Fibroblast of skin of left quadriceps (primary cell): ENCODE measurements around the gene ROBO3.

ENCODE experiments used
- DNase-seq, 2 experiments: peaks; one replicate each; pipeline ENCODE4 v3.0.0-alpha.2; 2013; ENCODE audit warnings: low read depth in 2 of 2

ROBO3 gene

GRCh38 chr11:124875943-124876817 lies 10.9 kb downstream of the ROBO3 start:
- DNase-seq: peak; percentile 90 to 91

DNA sequence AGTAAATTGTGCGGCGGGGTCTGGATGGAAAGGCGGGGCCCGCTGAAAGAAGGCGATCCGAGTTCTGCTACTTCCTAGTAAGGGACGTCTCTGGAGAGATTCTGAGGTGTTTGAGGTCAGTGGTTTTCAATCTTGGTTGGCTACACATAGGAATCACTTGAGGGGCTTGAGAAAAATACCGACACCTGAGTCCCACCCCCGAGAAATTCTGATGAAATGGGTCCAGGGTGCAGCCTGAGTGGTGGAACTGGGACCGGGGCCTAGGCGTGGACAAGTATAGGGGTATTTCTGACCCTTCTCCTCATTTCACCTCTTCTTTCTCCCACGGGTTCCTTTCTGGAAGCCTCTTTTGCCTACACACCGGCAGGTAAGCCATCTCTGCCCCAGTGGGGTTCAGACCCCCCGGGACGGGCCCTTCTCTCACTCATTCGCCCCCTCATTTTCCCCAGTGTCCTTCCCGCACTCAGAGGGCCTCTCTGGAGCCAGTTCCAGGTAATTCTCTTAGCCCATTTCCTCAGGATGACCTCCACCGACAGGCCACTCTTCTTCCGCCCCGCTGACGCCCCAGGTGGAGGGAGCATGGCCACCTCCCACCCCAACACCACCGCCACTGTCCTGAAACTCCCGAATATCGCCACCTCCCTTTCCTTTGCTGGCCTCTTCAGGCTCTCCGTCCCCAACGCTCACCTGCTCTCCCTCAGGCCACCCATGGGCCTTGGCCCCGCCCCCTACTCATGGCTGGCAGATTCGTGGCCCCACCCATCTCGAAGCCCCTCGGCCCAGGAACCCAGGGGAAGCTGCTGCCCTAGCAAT lies 11.8 kb downstream of the ROBO3 start:
- DNase-seq: no peak

GRCh38 chr11:124877631-124877909 lies 12.3 kb downstream of the ROBO3 start:
- no peak for DNase-seq

DNA sequence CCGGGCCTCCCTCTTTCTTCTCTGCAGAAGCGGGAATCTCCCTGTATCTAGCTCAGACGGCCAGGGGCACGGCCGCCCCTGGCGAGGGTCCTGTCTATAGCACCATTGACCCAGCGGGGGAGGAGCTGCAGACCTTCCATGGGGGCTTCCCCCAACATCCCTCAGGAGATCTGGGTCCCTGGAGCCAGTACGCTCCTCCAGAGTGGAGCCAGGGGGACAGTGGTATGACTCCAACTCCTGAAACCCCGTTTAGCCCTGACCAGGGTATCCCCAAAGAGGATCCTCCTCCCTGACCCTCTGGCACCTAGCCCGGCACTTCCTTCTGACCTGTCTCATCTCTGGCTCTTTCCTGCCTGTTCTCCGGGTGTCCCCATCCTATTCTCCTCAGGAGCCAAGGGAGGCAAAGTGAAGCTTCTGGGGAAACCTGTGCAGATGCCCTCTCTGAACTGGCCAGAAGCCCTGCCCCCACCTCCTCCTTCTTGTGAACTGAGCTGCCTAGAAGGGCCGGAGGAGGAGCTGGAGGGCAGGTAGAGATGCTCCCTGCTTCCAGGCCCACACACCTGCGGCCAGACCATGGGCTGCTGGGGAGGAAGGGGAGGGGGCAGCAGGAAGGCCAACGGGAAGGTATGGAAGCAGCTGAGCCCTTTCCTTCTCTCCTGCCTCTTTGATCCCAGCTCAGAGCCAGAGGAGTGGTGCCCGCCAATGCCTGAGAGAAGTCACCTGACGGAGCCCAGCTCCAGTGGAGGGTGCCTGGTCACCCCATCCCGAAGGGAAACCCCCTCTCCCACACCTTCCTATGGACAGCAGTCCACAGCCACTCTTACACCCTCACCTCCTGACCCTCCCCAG lies 12.9 kb downstream of the ROBO3 start:
- no peak for DNase-seq

GRCh38 chr11:124878759-124879492 lies 13.7 kb downstream of the ROBO3 start:
- DNase-seq: no peak

GRCh38 chr11:124879493-124880289 lies 14.5 kb downstream of the ROBO3 start:
- DNase-seq: no peak

GRCh38 chr11:124880290-124880611 lies 15.0 kb downstream of the ROBO3 start:
- no peak for DNase-seq

GRCh38 chr11:124880958-124881357 lies 15.7 kb downstream of the ROBO3 start:
- no peak for DNase-seq

GRCh38 chr11:124882339-124883071 lies 17.3 kb downstream of the ROBO3 start:
- DNase-seq: no peak

DNA sequence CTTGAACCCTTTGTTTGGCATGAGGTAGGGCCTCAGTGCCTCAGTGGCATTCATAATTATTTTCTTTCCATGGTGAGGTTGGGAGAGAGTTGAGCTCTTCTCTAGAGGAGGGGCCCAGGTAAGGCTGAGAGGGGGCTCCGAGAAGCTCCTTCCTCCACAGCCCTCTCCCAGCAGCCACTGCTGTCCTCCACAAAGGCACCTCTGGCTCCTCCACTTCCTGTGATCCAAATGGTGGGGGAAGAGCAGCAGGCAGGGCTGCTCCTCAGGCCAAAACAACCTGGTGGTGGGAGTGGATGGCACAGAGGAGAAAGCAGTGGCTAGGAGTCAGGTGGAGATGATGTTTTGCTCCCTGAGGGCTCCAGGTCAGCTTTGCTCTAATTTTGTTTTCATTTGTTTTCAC lies 19.1 kb downstream of the ROBO3 start:
- no peak for DNase-seq

DNA sequence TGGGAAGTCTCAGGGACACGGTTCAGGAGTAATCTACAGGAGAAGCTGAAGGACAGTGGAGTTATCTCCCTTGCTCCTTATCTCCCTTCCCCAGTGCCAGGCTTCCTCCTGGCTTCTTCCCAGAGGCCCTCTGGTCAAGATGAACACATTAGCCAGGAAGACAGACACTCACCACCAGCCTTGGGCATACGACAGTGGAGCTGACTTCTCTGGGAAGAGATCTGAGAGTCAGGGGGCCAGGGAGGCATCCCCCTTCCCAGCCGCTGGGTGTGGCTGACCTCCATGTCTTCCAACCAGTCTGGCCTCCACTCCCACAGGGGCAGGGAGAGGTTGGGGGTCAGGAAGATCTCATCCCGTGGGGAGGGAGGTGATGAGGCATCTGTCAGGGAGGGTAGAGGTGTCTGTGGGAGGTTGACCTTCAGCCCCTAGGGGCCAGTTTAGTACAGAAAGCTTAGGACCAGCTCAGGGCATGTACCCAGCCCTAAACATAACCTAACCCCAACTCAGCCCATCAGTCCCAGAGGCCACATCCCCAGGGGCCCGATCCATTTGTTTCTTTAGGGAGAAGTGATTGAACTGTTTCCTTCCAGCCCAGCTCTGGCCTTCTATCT lies 19.7 kb downstream of the ROBO3 start:
- DNase-seq: no peak

DNA sequence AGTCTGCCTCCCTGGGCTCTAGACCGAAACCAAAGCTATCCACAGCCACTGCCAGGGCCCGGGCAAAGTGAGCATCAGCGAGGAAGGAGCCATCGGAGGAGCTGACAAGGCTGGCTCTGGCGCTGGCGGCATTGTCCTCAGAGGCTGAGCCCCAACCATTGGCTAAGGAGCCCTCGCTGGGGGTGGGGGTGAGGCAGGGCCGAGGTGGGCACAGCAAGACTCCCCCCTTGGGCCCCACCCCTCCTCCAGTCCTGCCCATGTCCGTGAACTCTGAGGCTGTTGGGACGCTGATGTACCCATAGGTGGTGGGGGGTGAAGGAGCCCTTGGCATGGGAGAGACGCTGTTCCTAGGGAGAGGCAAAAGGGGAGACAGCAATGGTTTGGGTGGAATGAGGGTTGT lies 21.2 kb downstream of the ROBO3 start:
- DNase-seq: no peak

- DNase-seq: no peak
Measured at GRCh38 chr11:124886978-124887666, 21.9 kb downstream of the ROBO3 start.

DNA sequence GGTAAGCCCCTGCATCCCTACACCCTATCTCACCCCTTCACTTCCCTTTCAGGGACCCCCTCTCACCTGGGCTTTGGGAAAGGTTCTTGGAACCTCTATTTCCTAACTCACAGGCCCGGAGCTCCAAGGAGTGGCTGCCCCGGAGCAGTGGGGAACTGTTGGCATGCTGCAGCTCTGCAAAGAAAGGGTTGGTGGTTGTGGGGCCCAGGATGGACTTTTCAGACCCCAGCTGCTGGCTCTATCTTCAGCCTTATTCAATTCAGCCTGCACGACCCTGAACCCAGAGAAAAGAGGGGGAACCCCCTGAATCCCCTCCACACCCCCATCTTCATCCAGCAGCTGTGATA lies 22.4 kb downstream of the ROBO3 start:
- no peak for DNase-seq

GRCh38 chr11:124889191-124890091 lies 24.2 kb downstream of the ROBO3 start:
- no peak for DNase-seq

DNA sequence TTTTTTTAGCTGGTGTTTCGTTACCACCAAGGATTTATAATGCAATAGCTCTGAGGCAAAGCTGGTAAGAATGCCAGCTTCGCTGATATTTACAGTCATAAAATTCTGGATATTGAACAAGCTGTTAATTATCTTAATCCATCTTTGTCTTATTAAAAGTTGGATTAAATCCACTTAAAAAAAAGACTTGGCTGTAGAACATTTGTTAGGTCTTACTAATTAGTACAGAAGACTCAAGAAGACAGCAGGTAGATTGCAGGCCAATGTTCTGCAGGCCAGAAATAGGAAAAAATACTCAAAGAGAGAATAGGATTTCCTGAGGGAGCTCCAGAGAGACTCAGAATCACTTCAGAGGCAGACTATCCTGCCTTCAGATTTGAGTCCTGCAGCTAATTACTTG lies 24.9 kb downstream of the ROBO3 start:
- no peak for DNase-seq

- no peak for DNase-seq
Measured at GRCh38 chr11:124890683-124891372, 25.6 kb downstream of the ROBO3 start.
